ENCODE measurements around the gene PPP2R5E.

DNA sequence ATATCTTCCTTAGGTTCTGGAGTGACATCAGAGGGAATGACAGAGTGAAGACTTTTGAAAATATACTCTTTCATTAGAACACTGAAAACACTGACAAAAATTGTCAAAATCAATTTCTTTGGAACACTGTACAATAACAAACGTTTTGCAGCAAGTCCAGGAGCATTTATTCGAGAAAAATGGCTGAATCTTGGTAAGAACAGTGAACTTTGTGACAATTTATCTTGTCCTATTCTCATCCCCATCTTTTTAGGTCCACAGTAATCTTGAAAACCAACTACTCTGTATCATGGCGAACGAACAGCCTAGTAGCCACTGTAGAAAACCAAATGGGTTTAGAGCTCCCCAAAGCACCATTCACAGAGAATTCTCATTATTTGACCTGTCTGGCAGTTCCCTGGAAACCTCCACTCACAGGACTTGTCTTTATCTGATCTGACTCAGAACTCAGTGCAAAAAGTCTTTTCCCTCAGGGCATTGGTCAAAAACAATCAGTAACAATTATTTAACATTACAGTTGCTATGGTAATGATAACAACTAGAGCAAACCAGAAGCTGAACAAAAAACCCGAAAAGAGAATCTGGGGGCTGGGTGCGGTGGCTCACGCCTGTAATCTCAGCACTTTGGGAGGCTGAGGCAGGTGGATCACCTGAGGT is 20.3 kb upstream of the PPP2R5E start:
- TF ChIP-seq, protein P1, sequence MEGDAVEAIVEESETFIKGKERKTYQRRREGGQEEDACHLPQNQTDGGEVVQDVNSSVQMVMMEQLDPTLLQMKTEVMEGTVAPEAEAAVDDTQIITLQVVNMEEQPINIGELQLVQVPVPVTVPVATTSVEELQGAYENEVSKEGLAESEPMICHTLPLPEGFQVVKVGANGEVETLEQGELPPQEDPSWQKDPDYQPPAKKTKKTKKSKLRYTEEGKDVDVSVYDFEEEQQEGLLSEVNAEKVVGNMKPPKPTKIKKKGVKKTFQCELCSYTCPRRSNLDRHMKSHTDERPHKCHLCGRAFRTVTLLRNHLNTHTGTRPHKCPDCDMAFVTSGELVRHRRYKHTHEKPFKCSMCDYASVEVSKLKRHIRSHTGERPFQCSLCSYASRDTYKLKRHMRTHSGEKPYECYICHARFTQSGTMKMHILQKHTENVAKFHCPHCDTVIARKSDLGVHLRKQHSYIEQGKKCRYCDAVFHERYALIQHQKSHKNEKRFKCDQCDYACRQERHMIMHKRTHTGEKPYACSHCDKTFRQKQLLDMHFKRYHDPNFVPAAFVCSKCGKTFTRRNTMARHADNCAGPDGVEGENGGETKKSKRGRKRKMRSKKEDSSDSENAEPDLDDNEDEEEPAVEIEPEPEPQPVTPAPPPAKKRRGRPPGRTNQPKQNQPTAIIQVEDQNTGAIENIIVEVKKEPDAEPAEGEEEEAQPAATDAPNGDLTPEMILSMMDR (IDR thresholded peaks at IDR 0.05; ENCODE audit: low read depth, low read length): no peak
- TF ChIP-seq, protein P2, sequence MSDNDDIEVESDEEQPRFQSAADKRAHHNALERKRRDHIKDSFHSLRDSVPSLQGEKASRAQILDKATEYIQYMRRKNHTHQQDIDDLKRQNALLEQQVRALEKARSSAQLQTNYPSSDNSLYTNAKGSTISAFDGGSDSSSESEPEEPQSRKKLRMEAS (IDR thresholded peaks at IDR 0.05; ENCODE audit: low read depth, low read length): no peak
- no peak for TF ChIP-seq POLR2A (IDR thresholded peaks at IDR 0.05; ENCODE audit: extremely low read depth, insufficient read length)
- no peak for TF ChIP-seq MYC (IDR thresholded peaks at IDR 0.05; ENCODE audit: low read depth, low read length)

Measured in NB4 (cell line).